Body of pancreas (tissue), 4 donors: ENCODE data around the gene APOA1. TPM values are rescaled to one million over a fixed set of nuclear protein-coding genes. Genes with fewer than 3 reads are reported as not detected.

Experiments
- ATAC-seq: fragments of 150-250 bp; one replicate; pipeline ENCODE4 v1.9.1; 2016
- DNase-seq, 4 donors: peaks; one replicate each; pipeline ENCODE4 v3.0.0-alpha.2; 2019
- H3K27ac ChIP-seq, 4 donors: fragments of 200-600 bp; sonication (generic); 1 replicate in 3 of 4; 2 replicates in 1 of 4; pipeline versions ENCODE4 v1.5.1 to v1.6.1; 2016 to 2019; ENCODE audit warnings: mild to moderate bottlenecking in 1 of 4, mixed read lengths in 1 of 4, moderate library complexity in 1 of 4
- H3K27me3 ChIP-seq, 2 donors: fragments of 200-600 bp; sonication (generic); one replicate each; pipeline ENCODE4 v1.6.0; 2016; ENCODE audit warnings: mild to moderate bottlenecking in 1 of 2
- H3K36me3 ChIP-seq, 2 donors: fragments of 200-600 bp; sonication (generic); replicated peaks in 1 of 2; 2 replicates each; pipeline ENCODE4 v1.5.1; 2016; ENCODE audit warnings: low read depth in 2 of 2; ENCODE audit not compliant: insufficient read depth in 1 of 2
- H3K4me1 ChIP-seq: fragments of 200-600 bp; sonication (generic); one replicate; pipeline ENCODE4 v1.6.0; 2016
- H3K4me3 ChIP-seq, 2 donors: fragments of 200-600 bp; sonication (generic); 1 replicate in 1 of 2; 2 replicates in 1 of 2; pipeline ENCODE4 v1.5.1; 2016 to 2019
- H3K9me3 ChIP-seq, 3 donors: fragments of 200-600 bp; sonication (generic); 1 replicate in 2 of 3; 2 replicates in 1 of 3; pipeline ENCODE4 v1.5.1; 2016
- CTCF ChIP-seq, 7 experiments: fragments of 450-650 bp in 4 of 7; fragments of 200-600 bp in 3 of 7; sonication (generic) in 3 of 7; IDR thresholded peaks; one replicate each; pipeline ENCODE4 v1.5.1; 2016 to 2019; ENCODE audit warnings: antibody characterized with exemption in 7 of 7
- POLR2A ChIP-seq, 3 donors: fragments of 450-650 bp; IDR thresholded peaks; one replicate each; pipeline ENCODE4 v1.6.1; 2016; ENCODE audit warnings: antibody characterized with exemption in 3 of 3, mild to moderate bottlenecking in 2 of 3
- WGBS, 2 donors: methylation state at CpG; one replicate each; pipeline ENCODE4 v1.1.5; 2017; 5-methylcytosine and 5-hydroxymethylcytosine counted together
- intact Hi-C: fragments of 100-400 bp; cut with DNase I; formaldehyde crosslinking; loops from one replicate; pipeline ENCODE4 v1.15.1; 2023
- total RNA-seq, 2 donors: library from RNA; depleted of rRNA; stranded (reverse); fragments of >200 nt; gene quantifications; one replicate each; pipeline ENCODE4 v1.1.0, GENCODE V29; 2016

The APOA1 gene
- total RNA-seq, 2 donors from 2014 or later: 1.0 to 16.8 TPM

GRCh38 chr11:116832350-116833290 lies 4.8 kb downstream of the APOA1 start:
- intact Hi-C loops: no loop called here
- whole genome bisulfite sequencing, 2 donors: 72 to 88% methylated on average over 11 of the region's 13 CpGs
- no peaks in the 10 kb centered on the region for H3K9me3 ChIP-seq
- TF ChIP-seq CTCF (IDR thresholded peaks at IDR 0.05) (peak in 2 of 7 experiments; percentile 3 to 8), POLR2A (IDR thresholded peaks at IDR 0.05) (no peak)
- ATAC-seq (peak; percentile 41), DNase-seq (peak in 3 of 4 donors; percentile 42 to 73 (median 57))
- peaks cover 72% of the 10 kb centered on the region for H3K4me1 ChIP-seq
- H3K36me3 ChIP-seq: no peaks in the 10 kb centered on the region
- H3K4me3 ChIP-seq: no peak overlapping the region
- H3K27ac ChIP-seq: no peak overlapping the region
- no peaks in the 10 kb centered on the region for H3K27me3 ChIP-seq

GRCh38 chr11:116831790-116832349 lies 5.6 kb downstream of the APOA1 start:
- WGBS, 2 donors: 73 to 80% methylated on average over 7 of the region's 7 CpGs
- Histone ChIP-seq H3K4me3 (no peak overlapping the region), H3K27ac (no peak overlapping the region), H3K36me3 (no peaks in the 10 kb centered on the region), H3K4me1 (peaks cover 70% of the 10 kb centered on the region), H3K9me3 (no peaks in the 10 kb centered on the region), H3K27me3 (no peaks in the 10 kb centered on the region)
- intact Hi-C loops: no loop called here
- no peak for ATAC-seq
- no peak for TF ChIP-seq POLR2A (IDR thresholded peaks at IDR 0.05)
- no peak for TF ChIP-seq CTCF (IDR thresholded peaks at IDR 0.05)
- DNase-seq: no peak

GRCh38 chr11:116830184-116830912 lies 7.1 kb downstream of the APOA1 start:
- Histone ChIP-seq H3K36me3 (no peaks in the 10 kb centered on the region), H3K27ac (no peak overlapping the region), H3K4me3 (no peak overlapping the region), H3K9me3 (no peaks in the 10 kb centered on the region), H3K27me3 (no peaks in the 10 kb centered on the region), H3K4me1 (peaks cover 55% of the 10 kb centered on the region)
- TF ChIP-seq POLR2A (IDR thresholded peaks at IDR 0.05) (no peak), CTCF (IDR thresholded peaks at IDR 0.05) (no peak)
- WGBS, 2 donors: 86 to 92% methylated on average over 12 to 14 of the region's 17 CpGs
- DNase-seq (peak in 1 of 4 donors; percentile 25), ATAC-seq (no peak)
- intact Hi-C loops: no loop called here

GRCh38 chr11:116829525-116830183 lies 7.8 kb downstream of the APOA1 start, which contains the start of gene APOC3:
Gene APOC3, plus strand, starts transcription at chr11:116829907. Its CDS starts 676 bp downstream, at chr11:116830583.
- DNase-seq (no peak), ATAC-seq (no peak)
- H3K4me1 ChIP-seq: peaks cover 48% of the 10 kb centered on the region
- H3K36me3 ChIP-seq: no peaks in the 10 kb centered on the region
- no peak for TF ChIP-seq POLR2A (IDR thresholded peaks at IDR 0.05)
- no peak for TF ChIP-seq CTCF (IDR thresholded peaks at IDR 0.05)
- no peak within 1 kb of the TSS for H3K4me3 ChIP-seq
- WGBS, 2 donors: 79 to 82% methylated on average over 9 of the region's 9 CpGs
- no peaks in the 10 kb centered on the region for H3K27me3 ChIP-seq
- intact Hi-C loops: no loop called here
- H3K9me3 ChIP-seq: no peaks in the 10 kb centered on the region
- no peak within 1 kb of the TSS for H3K27ac ChIP-seq
